Sigmoid colon (tissue), 7 donors: ENCODE data around the gene YJU2. TPM values are rescaled to one million over a fixed set of nuclear protein-coding genes. Genes with fewer than 3 reads are reported as not detected.
"Not testable (repeated sequence)": the region's sequence is repeated elsewhere in the genome, so short reads cannot be mapped to it uniquely, and the experiment has no call there.

ENCODE experiments used
- DNase-seq: peaks from one replicate; pipeline ENCODE4 v3.0.0-alpha.2; 2019
- H3K27ac ChIP-seq, 4 donors: fragments of 200-600 bp; sonication (generic); one replicate each; pipeline ENCODE4 v1.5.1; 2016 to 2019; ENCODE audit warnings: mild to moderate bottlenecking in 1 of 4
- H3K27me3 ChIP-seq, 3 donors: fragments of 200-600 bp; sonication (generic); one replicate each; pipeline ENCODE4 v1.5.1; 2019; ENCODE audit warnings: mild to moderate bottlenecking in 1 of 3
- H3K36me3 ChIP-seq, 4 donors: fragments of 200-600 bp; sonication (generic); one replicate each; pipeline ENCODE4 v1.5.1; 2016 to 2019
- H3K4me1 ChIP-seq, 4 donors: fragments of 200-600 bp; sonication (generic); one replicate each; pipeline ENCODE4 v1.5.1; 2017 to 2019
- H3K4me3 ChIP-seq, 4 donors: fragments of 200-600 bp; sonication (generic); one replicate each; pipeline ENCODE4 v1.5.1; 2017 to 2019; ENCODE audit warnings: mild to moderate bottlenecking in 2 of 4, moderate library complexity in 1 of 4
- H3K9me3 ChIP-seq, 4 donors: fragments of 200-600 bp in 3 of 4; sonication (generic) in 3 of 4; one replicate each; pipeline versions ENCODE4 v1.5.1 to v1.6.1; 2013 to 2019
- CTCF ChIP-seq, 4 experiments: fragments of 450-650 bp in 3 of 4; fragments of 200-600 bp in 1 of 4; IDR thresholded peaks; one replicate each; pipeline ENCODE4 v1.5.1; 2016 to 2019; ENCODE audit warnings: antibody characterized with exemption in 4 of 4, mild to moderate bottlenecking in 3 of 4, moderate library complexity in 2 of 4
- EP300 ChIP-seq, 4 donors: sonication (generic); formaldehyde crosslinking; IDR thresholded peaks; one replicate each; pipeline ENCODE4 v1.6.1; 2017; ENCODE audit warnings: antibody characterized with exemption in 4 of 4
- POLR2A ChIP-seq, 2 donors: fragments of 450-650 bp; IDR thresholded peaks; one replicate each; pipeline ENCODE4 v1.6.1; 2016; ENCODE audit warnings: antibody characterized with exemption in 2 of 2, mild to moderate bottlenecking in 2 of 2, moderate library complexity in 2 of 2
- POLR2AphosphoS5 ChIP-seq, 4 donors: sonication (generic); formaldehyde crosslinking; IDR thresholded peaks; one replicate each; pipeline ENCODE4 v1.6.1; 2017; ENCODE audit warnings: antibody characterized with exemption in 4 of 4
- WGBS, 2 donors: extraction: QIAGEN DNeasy Blood & Tissue Kit; methylation state at CpG; one replicate each; pipeline ENCODE4 v1.1.7; 2013; 5-methylcytosine and 5-hydroxymethylcytosine counted together
- intact Hi-C: fragments of 100-400 bp; cut with DNase I; formaldehyde crosslinking; loops from one replicate; pipeline ENCODE4 v1.15.1; 2023
- polyA plus RNA-seq, 3 donors: library from polyadenylated mRNA; stranded (reverse); fragments of 200-250 nt; gene quantifications; one replicate each; pipeline ENCODE4 v1.2.3, GENCODE V29; 2013
- total RNA-seq, 4 donors: library from RNA; depleted of rRNA; stranded (reverse); fragments of >200 nt; gene quantifications; one replicate each; pipeline ENCODE4 v1.1.0, GENCODE V29; 2016
- donor health status: healthy with polysubstance abuse.
- donor health status: Bipolar disorder and iron deficiency.
- donor health status: healthy.

Gene YJU2
- total and polyA plus RNA-seq, 7 donors, result 19.4 to 31.8 (median 21.5) TPM

GRCh38 chr19:4227771-4228170 is 19.1 kb upstream of the YJU2 start:
- Histone ChIP-seq H3K36me3 (no peaks in the 10 kb centered on the region), H3K4me1 (no peaks in the 10 kb centered on the region), H3K4me3 (no peak overlapping the region), H3K9me3 (no peaks in the 10 kb centered on the region), H3K27ac (no peak overlapping the region), H3K27me3 (peaks cover 6 to 48% (median 17%) of the 10 kb centered on the region in 3 donors)
- intact Hi-C loops, result no loop called here
- TF ChIP-seq POLR2A (IDR thresholded peaks at IDR 0.05) (no peak), POLR2AphosphoS5 (IDR thresholded peaks at IDR 0.05) (no peak), CTCF (IDR thresholded peaks at IDR 0.05) (no peak), EP300 (IDR thresholded peaks at IDR 0.05) (no peak)
- no peak for DNase-seq

- intact Hi-C loops, result no loop called here
- no peaks in the 10 kb centered on the region for H3K9me3 ChIP-seq
- DNase-seq, result no peak
- no peak overlapping the region for H3K27ac ChIP-seq
- WGBS, 2 donors, result 46 to 69% methylated on average over 2 of the region's 2 CpGs
- H3K27me3 ChIP-seq, result peaks cover 12 to 58% (median 22%) of the 10 kb centered on the region in 3 donors
- no peaks in the 10 kb centered on the region for H3K36me3 ChIP-seq
- H3K4me3 ChIP-seq, result no peak overlapping the region
- TF ChIP-seq EP300 (IDR thresholded peaks at IDR 0.05), result no peak
- TF ChIP-seq POLR2AphosphoS5 (IDR thresholded peaks at IDR 0.05), result no peak
- TF ChIP-seq POLR2A (IDR thresholded peaks at IDR 0.05), result no peak
- no peak for TF ChIP-seq CTCF (IDR thresholded peaks at IDR 0.05)
- no peaks in the 10 kb centered on the region for H3K4me1 ChIP-seq
Measured at GRCh38 chr19:4228765-4229178, 18.1 kb upstream of the YJU2 start.

- Histone ChIP-seq H3K4me3 (peak within 1 kb of the TSS in 2 of 4 donors; percentile 2 to 11), H3K4me1 (no peaks in the 10 kb centered on the region), H3K27ac (no peak within 1 kb of the TSS), H3K36me3 (no peaks in the 10 kb centered on the region), H3K27me3 (peaks cover 12 to 64% (median 22%) of the 10 kb centered on the region in 3 donors), H3K9me3 (no peaks in the 10 kb centered on the region)
- TF ChIP-seq POLR2A (IDR thresholded peaks at IDR 0.05) (no peak), EP300 (IDR thresholded peaks at IDR 0.05) (no peak), POLR2AphosphoS5 (IDR thresholded peaks at IDR 0.05) (no peak), CTCF (IDR thresholded peaks at IDR 0.05) (no peak)
- DNase-seq, result no peak
- WGBS, 2 donors, result 8 to 14% methylated on average over 19 of the region's 19 CpGs
- intact Hi-C loops, result no loop called here
Measured at GRCh38 chr19:4229179-4229931, 17.5 kb upstream of the YJU2 start, which contains the start of gene EBI3. Gene EBI3 (plus strand): TSS chr19:4229523. CDS start chr19:4229551, 28 bp downstream.

GRCh38 chr19:4230237-4230636 is 16.6 kb upstream of the YJU2 start:
- intact Hi-C loops, H3K4me1 ChIP-seq, H3K27ac ChIP-seq, DNase-seq, H3K9me3 ChIP-seq, H3K4me3 ChIP-seq, H3K36me3 ChIP-seq: not testable (repeated sequence)
- H3K27me3 ChIP-seq, result peaks cover 12 to 67% (median 22%) of the 10 kb centered on the region in 3 donors
- WGBS, 2 donors, result 78 to 90% methylated on average over 6 of the region's 6 CpGs

- DNase-seq, H3K4me1 ChIP-seq, H3K4me3 ChIP-seq, intact Hi-C loops, H3K9me3 ChIP-seq, H3K27ac ChIP-seq, H3K36me3 ChIP-seq: not testable (repeated sequence)
- peaks cover 12 to 67% (median 22%) of the 10 kb centered on the region in 3 donors for H3K27me3 ChIP-seq
- WGBS, 2 donors, result 86 to 93% methylated on average over 6 of the region's 6 CpGs
Measured at GRCh38 chr19:4231521-4231920, 15.4 kb upstream of the YJU2 start.

- H3K9me3 ChIP-seq, H3K4me1 ChIP-seq, H3K4me3 ChIP-seq, intact Hi-C loops, H3K27ac ChIP-seq, H3K36me3 ChIP-seq, DNase-seq: not testable (repeated sequence)
- WGBS, 2 donors, result 76 to 82% methylated on average over 5 of the region's 5 CpGs
- H3K27me3 ChIP-seq, result peaks cover 12 to 66% (median 22%) of the 10 kb centered on the region in 3 donors
Measured at GRCh38 chr19:4232139-4232538, 14.7 kb upstream of the YJU2 start.
